MM.1S (cell line): ENCODE results near the gene SNTG2.

Experiments
- CTCF ChIP-seq: fragments of 300-600 bp; sonication (generic); IDR thresholded peaks from 2 replicates; pipeline ENCODE4 v1.5.1; 2016; ENCODE audit warnings: antibody characterized with exemption, low read length, mixed read lengths
- EZH2 ChIP-seq: fragments of 300-600 bp; sonication (generic); optimal IDR thresholded peaks from 2 replicates; pipeline ENCODE3; 2017; ENCODE audit warnings: low read depth, mild to moderate bottlenecking, antibody characterized with exemption, low read length, mixed read lengths
- EZH2phosphoT487 ChIP-seq: fragments of 300-600 bp; sonication (generic); IDR thresholded peaks from 2 replicates; pipeline ENCODE4 v1.6.1; 2018; ENCODE audit warnings: antibody characterized with exemption, low read length

- no peak for TF ChIP-seq EZH2phosphoT487
- no peak for TF ChIP-seq CTCF
- no peak for TF ChIP-seq EZH2
Observed at GRCh38 chr2:941871-942270, 8.8 kb upstream of the SNTG2 start.
